ENCODE results near the gene TRIO.

The TRIO gene

GRCh38 chr5:14153932-14154731 lies 11.0 kb downstream of the TRIO start:
- Histone ChIP-seq H3K4me3 (ENCODE audit: insufficient read length, low read depth) (no peak overlapping the region), H3K9me3 (ENCODE audit: insufficient read depth, low read length) (no peaks in the 10 kb centered on the region), H3K4me1 (ENCODE audit: insufficient read depth, insufficient read length) (peaks cover 10% of the 10 kb centered on the region), H3K27me3 (ENCODE audit: insufficient read depth, insufficient read length) (no peaks in the 10 kb centered on the region), H3K36me3 (ENCODE audit: insufficient read depth, insufficient read length, low read length) (peaks cover 3% of the 10 kb centered on the region), H3K9ac (ENCODE audit: insufficient read length, low read depth) (no peak overlapping the region)
- DNase-seq (ENCODE audit: low read depth, low spot score), result no peak
- TF ChIP-seq YY1 (IDR thresholded peaks at IDR 0.05; ENCODE audit: insufficient read depth, insufficient read length), result no peak
- no peak for TF ChIP-seq SUZ12 (IDR thresholded peaks at IDR 0.05; ENCODE audit: extremely low read depth, insufficient read depth, insufficient read length)
- TF ChIP-seq ZNF274 (IDR thresholded peaks at IDR 0.05; ENCODE audit: low read depth, low read length), result no peak

GRCh38 chr5:14155075-14155474 lies 11.9 kb downstream of the TRIO start:
- Histone ChIP-seq H3K4me3 (ENCODE audit: insufficient read length, low read depth) (no peak overlapping the region), H3K9me3 (ENCODE audit: insufficient read depth, low read length) (no peaks in the 10 kb centered on the region), H3K36me3 (ENCODE audit: insufficient read depth, insufficient read length, low read length) (no peaks in the 10 kb centered on the region), H3K9ac (ENCODE audit: insufficient read length, low read depth) (no peak overlapping the region), H3K27me3 (ENCODE audit: insufficient read depth, insufficient read length) (no peaks in the 10 kb centered on the region), H3K4me1 (ENCODE audit: insufficient read depth, insufficient read length) (peaks cover 10% of the 10 kb centered on the region)
- TF ChIP-seq ZNF274 (IDR thresholded peaks at IDR 0.05; ENCODE audit: low read depth, low read length) (no peak), SUZ12 (IDR thresholded peaks at IDR 0.05; ENCODE audit: extremely low read depth, insufficient read depth, insufficient read length) (no peak), YY1 (IDR thresholded peaks at IDR 0.05; ENCODE audit: insufficient read depth, insufficient read length) (no peak)
- DNase-seq (ENCODE audit: low read depth, low spot score), result no peak

GRCh38 chr5:14155739-14156138 lies 12.6 kb downstream of the TRIO start:
- H3K9ac ChIP-seq (ENCODE audit: insufficient read length, low read depth), result no peak overlapping the region
- DNase-seq (ENCODE audit: low read depth, low spot score), result no peak
- H3K4me1 ChIP-seq (ENCODE audit: insufficient read depth, insufficient read length), result peaks cover 10% of the 10 kb centered on the region

GRCh38 chr5:14156290-14156649 lies 13.1 kb downstream of the TRIO start:
- TF ChIP-seq SUZ12 (IDR thresholded peaks at IDR 0.05; ENCODE audit: extremely low read depth, insufficient read depth, insufficient read length), result no peak
- TF ChIP-seq ZNF274 (IDR thresholded peaks at IDR 0.05; ENCODE audit: low read depth, low read length), result no peak
- TF ChIP-seq YY1 (IDR thresholded peaks at IDR 0.05; ENCODE audit: insufficient read depth, insufficient read length), result no peak
- no peak overlapping the region for H3K4me3 ChIP-seq (ENCODE audit: insufficient read length, low read depth)
- H3K9ac ChIP-seq (ENCODE audit: insufficient read length, low read depth), result no peak overlapping the region
- H3K36me3 ChIP-seq (ENCODE audit: insufficient read depth, insufficient read length, low read length), result no peaks in the 10 kb centered on the region
- no peaks in the 10 kb centered on the region for H3K9me3 ChIP-seq (ENCODE audit: insufficient read depth, low read length)
- H3K27me3 ChIP-seq (ENCODE audit: insufficient read depth, insufficient read length), result no peaks in the 10 kb centered on the region
- H3K4me1 ChIP-seq (ENCODE audit: insufficient read depth, insufficient read length), result peaks cover 10% of the 10 kb centered on the region
- no peak for DNase-seq (ENCODE audit: low read depth, low spot score)

More at GRCh38 chr5:14155739-14156138, 12.6 kb downstream of the TRIO start:
- Histone ChIP-seq H3K4me3 (ENCODE audit: insufficient read length, low read depth) (no peak overlapping the region), H3K9me3 (ENCODE audit: insufficient read depth, low read length) (no peaks in the 10 kb centered on the region), H3K27me3 (ENCODE audit: insufficient read depth, insufficient read length) (no peaks in the 10 kb centered on the region), H3K36me3 (ENCODE audit: insufficient read depth, insufficient read length, low read length) (no peaks in the 10 kb centered on the region)
- TF ChIP-seq YY1 (IDR thresholded peaks at IDR 0.05; ENCODE audit: insufficient read depth, insufficient read length), result no peak
- TF ChIP-seq ZNF274 (IDR thresholded peaks at IDR 0.05; ENCODE audit: low read depth, low read length), result no peak
- TF ChIP-seq SUZ12 (IDR thresholded peaks at IDR 0.05; ENCODE audit: extremely low read depth, insufficient read depth, insufficient read length), result no peak

GRCh38 chr5:14156650-14157492 lies 13.7 kb downstream of the TRIO start:
- peak overlapping the region; percentile 54 for H3K9ac ChIP-seq (ENCODE audit: insufficient read length, low read depth)
- H3K27me3 ChIP-seq (ENCODE audit: insufficient read depth, insufficient read length), result no peaks in the 10 kb centered on the region
- peaks cover 10% of the 10 kb centered on the region for H3K4me1 ChIP-seq (ENCODE audit: insufficient read depth, insufficient read length)
- no peaks in the 10 kb centered on the region; the same call in 1 of the 2 replicates for H3K9me3 ChIP-seq (ENCODE audit: insufficient read depth, low read length)
- no peak for DNase-seq (ENCODE audit: low read depth, low spot score)
- H3K36me3 ChIP-seq (ENCODE audit: insufficient read depth, insufficient read length, low read length), result peaks cover 5% of the 10 kb centered on the region
- H3K4me3 ChIP-seq (ENCODE audit: insufficient read length, low read depth), result no peak overlapping the region
- TF ChIP-seq SUZ12 (IDR thresholded peaks at IDR 0.05; ENCODE audit: extremely low read depth, insufficient read depth, insufficient read length) (no peak), ZNF274 (IDR thresholded peaks at IDR 0.05; ENCODE audit: low read depth, low read length) (no peak), YY1 (IDR thresholded peaks at IDR 0.05; ENCODE audit: insufficient read depth, insufficient read length) (no peak)

- Histone ChIP-seq H3K36me3 (ENCODE audit: insufficient read depth, insufficient read length, low read length) (peaks cover 7% of the 10 kb centered on the region), H3K9me3 (ENCODE audit: insufficient read depth, low read length) (no peaks in the 10 kb centered on the region; the same call in 1 of the 2 replicates), H3K27me3 (ENCODE audit: insufficient read depth, insufficient read length) (no peaks in the 10 kb centered on the region), H3K4me1 (ENCODE audit: insufficient read depth, insufficient read length) (peaks cover 10% of the 10 kb centered on the region), H3K9ac (ENCODE audit: insufficient read length, low read depth) (peak overlapping the region; percentile 54), H3K4me3 (ENCODE audit: insufficient read length, low read depth) (no peak overlapping the region)
- no peak for DNase-seq (ENCODE audit: low read depth, low spot score)
- TF ChIP-seq SUZ12 (IDR thresholded peaks at IDR 0.05; ENCODE audit: extremely low read depth, insufficient read depth, insufficient read length) (no peak), YY1 (IDR thresholded peaks at IDR 0.05; ENCODE audit: insufficient read depth, insufficient read length) (no peak), ZNF274 (IDR thresholded peaks at IDR 0.05; ENCODE audit: low read depth, low read length) (no peak)
These were observed 14.3 kb downstream of the TRIO start for GRCh38 chr5:14157493-14157782.
